ENCODE results near the gene SLFN14. TPM values are rescaled to one million over a fixed set of nuclear protein-coding genes. Genes with fewer than 3 reads are reported as not detected.

The SLFN14 gene
- polyA plus RNA-seq, 2 of the 4 experiments (the other 2 are of a cell fraction): not detected

DNA sequence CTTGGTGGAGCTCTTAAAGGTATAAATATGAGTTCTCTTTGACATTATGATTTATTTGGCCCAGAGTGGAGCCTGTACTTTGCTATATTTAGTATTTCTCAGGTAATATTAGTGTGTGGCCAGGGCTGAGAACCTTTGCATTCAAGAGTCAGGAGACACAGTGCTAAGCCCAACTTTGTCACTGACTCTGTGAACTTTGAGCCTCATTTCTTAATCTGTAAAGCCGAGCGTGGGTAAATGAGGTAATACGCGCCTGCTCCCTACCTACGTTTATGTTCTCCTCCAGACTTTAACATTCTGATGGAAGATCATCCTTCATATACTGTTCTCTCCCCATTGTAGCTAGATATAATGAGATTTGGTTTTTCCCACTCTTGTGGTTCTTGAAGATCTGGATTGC, 37.0 kb upstream of the SLFN14 start:
- ATAC-seq (no peak), DNase-seq (ENCODE audit: low read depth in 1 of 2, low spot score in 1 of 2) (no peak), FAIRE-seq (no peak)
- TF ChIP-seq, protein P1, sequence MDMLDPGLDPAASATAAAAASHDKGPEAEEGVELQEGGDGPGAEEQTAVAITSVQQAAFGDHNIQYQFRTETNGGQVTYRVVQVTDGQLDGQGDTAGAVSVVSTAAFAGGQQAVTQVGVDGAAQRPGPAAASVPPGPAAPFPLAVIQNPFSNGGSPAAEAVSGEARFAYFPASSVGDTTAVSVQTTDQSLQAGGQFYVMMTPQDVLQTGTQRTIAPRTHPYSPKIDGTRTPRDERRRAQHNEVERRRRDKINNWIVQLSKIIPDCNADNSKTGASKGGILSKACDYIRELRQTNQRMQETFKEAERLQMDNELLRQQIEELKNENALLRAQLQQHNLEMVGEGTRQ (IDR thresholded peaks at IDR 0.05): no peak
- CTCF ChIA-PET: interaction anchor here (1.4 to 6.5 kb wide), 3 partner anchors 15 to 146 kb away, joined by 3 to 44 read pairs (median 8); no protein-coding TSS in a partner anchor
- Histone ChIP-seq H3K4me3 (no peak overlapping the region), H3K4me2 (no peak overlapping the region), H3K9me3 (no peaks in the 10 kb centered on the region), H3K4me1 (no peaks in the 10 kb centered on the region), H3K27ac (no peak overlapping the region)
- POLR2A ChIA-PET: no interaction called here
- WGBS (ENCODE audit: missing lambda C conversion rate): 77% methylated on average over 5 of the region's 5 CpGs

DNA sequence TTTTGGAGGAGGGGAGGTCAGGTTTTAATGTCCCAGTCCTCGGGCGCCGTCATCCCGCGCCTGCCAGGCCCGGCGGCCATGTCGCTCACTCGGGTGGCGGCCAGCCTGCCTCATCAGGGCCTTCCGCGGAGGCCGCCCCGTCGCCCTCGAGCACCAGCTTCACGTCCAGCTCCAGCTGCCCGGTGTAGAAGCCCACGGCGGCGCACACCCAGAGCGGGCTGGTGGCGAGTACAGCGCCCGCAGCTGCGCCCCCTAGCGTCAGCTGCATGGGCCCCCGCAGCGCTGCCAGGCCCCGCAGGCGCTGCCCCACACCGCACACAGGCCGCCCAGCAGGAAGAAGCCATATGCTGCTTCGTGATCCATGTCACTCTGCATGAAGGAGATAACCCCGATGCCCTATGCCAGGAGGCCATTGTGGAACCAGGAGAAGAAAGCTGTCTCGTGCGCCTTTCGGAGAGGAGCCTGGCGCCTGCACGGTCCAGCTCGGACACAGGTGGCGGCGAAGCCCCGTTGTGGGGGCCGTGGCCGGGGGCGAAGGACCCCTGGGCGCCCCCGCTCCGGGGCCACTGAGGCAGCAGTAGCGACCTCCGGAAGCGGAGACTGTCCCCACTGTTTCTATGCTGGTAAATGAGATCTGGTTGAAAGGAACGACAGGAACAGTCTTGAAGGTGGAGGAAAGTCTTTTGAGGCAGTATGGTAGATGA, 36.1 kb upstream of the SLFN14 start:
- ChIA-PET POLR2A (no interaction called here), CTCF (interaction anchor here (0.6 to 6.5 kb wide), 10 partner anchors 11 to 1590 kb away, joined by 3 to 44 read pairs (median 4); no protein-coding TSS in a partner anchor)
- DNase-seq (ENCODE audit: low read depth in 1 of 2, low spot score in 1 of 2) (no peak), ATAC-seq (peak; percentile 24 to 67; a peak in 4 of 6 replicates), FAIRE-seq (no peak)
- Histone ChIP-seq H3K9me3 (no peaks in the 10 kb centered on the region), H3K27ac (no peak overlapping the region), H3K4me1 (peaks cover 5% of the 10 kb centered on the region; the same call in 2 of the 3 replicates), H3K4me3 (no peak overlapping the region), H3K4me2 (no peak overlapping the region)
- TF ChIP-seq HOXA7 (CRISPR knock-in tag; IDR thresholded peaks at IDR 0.05) (no peak), EP300 (IDR thresholded peaks at IDR 0.05) (no peak), HOXB13 (CRISPR knock-in tag; IDR thresholded peaks at IDR 0.05; ENCODE audit: low read depth) (no peak), FOXS1 (CRISPR knock-in tag; IDR thresholded peaks at IDR 0.05) (no peak), SREBF2 (IDR thresholded peaks at IDR 0.05) (no peak), HDAC2 (IDR thresholded peaks at IDR 0.05) (no peak)
- TF ChIP-seq, protein P2, sequence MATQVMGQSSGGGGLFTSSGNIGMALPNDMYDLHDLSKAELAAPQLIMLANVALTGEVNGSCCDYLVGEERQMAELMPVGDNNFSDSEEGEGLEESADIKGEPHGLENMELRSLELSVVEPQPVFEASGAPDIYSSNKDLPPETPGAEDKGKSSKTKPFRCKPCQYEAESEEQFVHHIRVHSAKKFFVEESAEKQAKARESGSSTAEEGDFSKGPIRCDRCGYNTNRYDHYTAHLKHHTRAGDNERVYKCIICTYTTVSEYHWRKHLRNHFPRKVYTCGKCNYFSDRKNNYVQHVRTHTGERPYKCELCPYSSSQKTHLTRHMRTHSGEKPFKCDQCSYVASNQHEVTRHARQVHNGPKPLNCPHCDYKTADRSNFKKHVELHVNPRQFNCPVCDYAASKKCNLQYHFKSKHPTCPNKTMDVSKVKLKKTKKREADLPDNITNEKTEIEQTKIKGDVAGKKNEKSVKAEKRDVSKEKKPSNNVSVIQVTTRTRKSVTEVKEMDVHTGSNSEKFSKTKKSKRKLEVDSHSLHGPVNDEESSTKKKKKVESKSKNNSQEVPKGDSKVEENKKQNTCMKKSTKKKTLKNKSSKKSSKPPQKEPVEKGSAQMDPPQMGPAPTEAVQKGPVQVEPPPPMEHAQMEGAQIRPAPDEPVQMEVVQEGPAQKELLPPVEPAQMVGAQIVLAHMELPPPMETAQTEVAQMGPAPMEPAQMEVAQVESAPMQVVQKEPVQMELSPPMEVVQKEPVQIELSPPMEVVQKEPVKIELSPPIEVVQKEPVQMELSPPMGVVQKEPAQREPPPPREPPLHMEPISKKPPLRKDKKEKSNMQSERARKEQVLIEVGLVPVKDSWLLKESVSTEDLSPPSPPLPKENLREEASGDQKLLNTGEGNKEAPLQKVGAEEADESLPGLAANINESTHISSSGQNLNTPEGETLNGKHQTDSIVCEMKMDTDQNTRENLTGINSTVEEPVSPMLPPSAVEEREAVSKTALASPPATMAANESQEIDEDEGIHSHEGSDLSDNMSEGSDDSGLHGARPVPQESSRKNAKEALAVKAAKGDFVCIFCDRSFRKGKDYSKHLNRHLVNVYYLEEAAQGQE (IDR thresholded peaks at IDR 0.05): no peak
- TF ChIP-seq, protein P3, sequence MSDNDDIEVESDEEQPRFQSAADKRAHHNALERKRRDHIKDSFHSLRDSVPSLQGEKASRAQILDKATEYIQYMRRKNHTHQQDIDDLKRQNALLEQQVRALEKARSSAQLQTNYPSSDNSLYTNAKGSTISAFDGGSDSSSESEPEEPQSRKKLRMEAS (IDR thresholded peaks at IDR 0.05): no peak
- 96% methylated on average over 50 of the region's 54 CpGs for WGBS (ENCODE audit: missing lambda C conversion rate)

DNA sequence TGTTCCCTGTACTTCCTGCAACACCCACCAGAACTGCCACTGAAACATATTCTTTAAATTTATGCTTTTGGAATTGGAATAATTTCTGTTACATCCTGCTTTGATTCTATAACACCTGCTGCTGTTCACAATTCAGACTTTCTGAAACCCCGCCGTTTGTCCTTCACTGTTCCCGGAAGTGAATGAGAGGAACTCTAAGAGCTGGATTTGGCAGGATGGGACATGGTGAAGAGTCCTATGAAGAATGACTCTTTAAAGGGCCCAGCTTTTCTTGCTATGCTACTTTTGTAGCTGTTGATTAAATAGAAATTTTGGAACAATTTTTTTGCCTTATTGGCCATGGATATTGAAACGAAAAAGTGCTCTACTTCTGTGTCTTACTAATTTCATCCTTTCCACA, 35.5 kb upstream of the SLFN14 start:
- Histone ChIP-seq H3K9me3 (no peaks in the 10 kb centered on the region), H3K4me3 (no peak overlapping the region), H3K4me2 (no peak overlapping the region), H3K4me1 (peaks cover 12% of the 10 kb centered on the region), H3K27ac (no peak overlapping the region)
- CTCF ChIA-PET: interaction anchor here (0.6 to 6.5 kb wide), 10 partner anchors 12 to 1591 kb away, joined by 3 to 44 read pairs (median 4); no protein-coding TSS in a partner anchor
- DNase-seq (ENCODE audit: low read depth in 1 of 2, low spot score in 1 of 2) (no peak), ATAC-seq (no peak), FAIRE-seq (no peak)
- POLR2A ChIA-PET: no interaction called here
- 94% methylated on average over 4 of the region's 4 CpGs for WGBS (ENCODE audit: missing lambda C conversion rate)
- TF ChIP-seq, protein P4, sequence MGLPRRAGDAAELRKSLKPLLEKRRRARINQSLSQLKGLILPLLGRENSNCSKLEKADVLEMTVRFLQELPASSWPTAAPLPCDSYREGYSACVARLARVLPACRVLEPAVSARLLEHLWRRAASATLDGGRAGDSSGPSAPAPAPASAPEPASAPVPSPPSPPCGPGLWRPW (IDR thresholded peaks at IDR 0.05): no peak
- no peak for TF ChIP-seq ZNF302 (CRISPR knock-in tag; IDR thresholded peaks at IDR 0.05)
- no peak for TF ChIP-seq HOXB5 (CRISPR knock-in tag; IDR thresholded peaks at IDR 0.05)
- no peak for TF ChIP-seq MYC (IDR thresholded peaks at IDR 0.05; ENCODE audit: borderline replicate concordance, low read length)
- TF ChIP-seq, protein P5, sequence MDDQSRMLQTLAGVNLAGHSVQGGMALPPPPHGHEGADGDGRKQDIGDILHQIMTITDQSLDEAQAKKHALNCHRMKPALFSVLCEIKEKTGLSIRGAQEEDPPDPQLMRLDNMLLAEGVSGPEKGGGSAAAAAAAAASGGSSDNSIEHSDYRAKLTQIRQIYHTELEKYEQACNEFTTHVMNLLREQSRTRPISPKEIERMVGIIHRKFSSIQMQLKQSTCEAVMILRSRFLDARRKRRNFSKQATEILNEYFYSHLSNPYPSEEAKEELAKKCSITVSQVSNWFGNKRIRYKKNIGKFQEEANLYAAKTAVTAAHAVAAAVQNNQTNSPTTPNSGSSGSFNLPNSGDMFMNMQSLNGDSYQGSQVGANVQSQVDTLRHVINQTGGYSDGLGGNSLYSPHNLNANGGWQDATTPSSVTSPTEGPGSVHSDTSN (IDR thresholded peaks at IDR 0.05): no peak
